PC-9 (cell line): ENCODE measurements around the gene NXPH1.

Experiments used
- EZH2 ChIP-seq: fragments of 200-600 bp; sonication (generic); IDR thresholded peaks from 2 replicates; pipeline ENCODE4 v1.8.0; 2017; ENCODE audit warnings: antibody characterized with exemption, low read depth
- TF ChIP-seq, protein P1 (sequence below): fragments of 200-600 bp; sonication (generic); conservative IDR thresholded peaks from 2 replicates; pipeline ENCODE4 v1.6.1; 2017; ENCODE audit warnings: mixed run types, antibody characterized with exemption, mild to moderate bottlenecking, moderate library complexity

DNA sequence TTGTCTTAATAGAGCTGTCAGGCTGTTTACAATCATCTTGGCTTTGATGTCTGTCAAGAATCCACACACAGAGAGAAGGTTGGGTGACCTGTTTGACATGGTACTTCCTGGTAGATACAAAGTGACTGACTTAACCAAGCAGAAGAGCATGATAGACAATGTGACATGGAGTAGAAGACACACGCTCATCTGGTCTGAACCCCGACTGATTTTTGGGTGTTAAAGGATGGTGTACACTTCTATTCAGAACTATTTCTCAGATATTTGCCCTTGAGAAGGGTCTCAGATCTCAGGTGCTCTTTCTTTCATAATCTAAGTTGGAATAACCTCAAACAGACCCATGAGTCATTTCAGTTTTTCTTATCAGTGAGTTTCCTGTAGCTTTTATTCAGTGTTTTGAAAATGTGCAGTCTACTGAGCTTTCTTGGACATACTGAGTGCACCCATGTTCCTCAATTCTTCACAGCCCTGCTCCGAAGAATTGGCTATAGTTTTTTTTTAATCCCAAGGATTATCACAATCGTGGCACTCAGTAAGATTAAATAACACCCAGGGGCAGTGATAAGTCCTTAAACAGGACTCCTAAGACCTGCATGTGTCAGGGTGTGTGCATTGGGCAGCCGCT lies 46.4 kb upstream of the NXPH1 start:
- TF ChIP-seq, protein P1, sequence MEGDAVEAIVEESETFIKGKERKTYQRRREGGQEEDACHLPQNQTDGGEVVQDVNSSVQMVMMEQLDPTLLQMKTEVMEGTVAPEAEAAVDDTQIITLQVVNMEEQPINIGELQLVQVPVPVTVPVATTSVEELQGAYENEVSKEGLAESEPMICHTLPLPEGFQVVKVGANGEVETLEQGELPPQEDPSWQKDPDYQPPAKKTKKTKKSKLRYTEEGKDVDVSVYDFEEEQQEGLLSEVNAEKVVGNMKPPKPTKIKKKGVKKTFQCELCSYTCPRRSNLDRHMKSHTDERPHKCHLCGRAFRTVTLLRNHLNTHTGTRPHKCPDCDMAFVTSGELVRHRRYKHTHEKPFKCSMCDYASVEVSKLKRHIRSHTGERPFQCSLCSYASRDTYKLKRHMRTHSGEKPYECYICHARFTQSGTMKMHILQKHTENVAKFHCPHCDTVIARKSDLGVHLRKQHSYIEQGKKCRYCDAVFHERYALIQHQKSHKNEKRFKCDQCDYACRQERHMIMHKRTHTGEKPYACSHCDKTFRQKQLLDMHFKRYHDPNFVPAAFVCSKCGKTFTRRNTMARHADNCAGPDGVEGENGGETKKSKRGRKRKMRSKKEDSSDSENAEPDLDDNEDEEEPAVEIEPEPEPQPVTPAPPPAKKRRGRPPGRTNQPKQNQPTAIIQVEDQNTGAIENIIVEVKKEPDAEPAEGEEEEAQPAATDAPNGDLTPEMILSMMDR, result no peak
- no peak for TF ChIP-seq EZH2
